SK-N-MC (cell line): ENCODE data around the gene PRKCB.

Experiments
- EZH2 ChIP-seq: fragments of 200-600 bp; sonication (generic); IDR thresholded peaks from one replicate; pipeline ENCODE4 v1.6.1; 2017; ENCODE audit warnings: antibody characterized with exemption
- FOXP2 ChIP-seq: optimal IDR thresholded peaks from 2 replicates; pipeline ENCODE3; 2011; ENCODE audit warnings: mild to moderate bottlenecking, moderate library complexity; ENCODE audit not compliant: insufficient read depth; ENCODE audit errors: extremely low read length, control extremely low read depth
- POLR2AphosphoS5 ChIP-seq: IDR thresholded peaks from 2 replicates; pipeline ENCODE4 v1.6.1; 2012; ENCODE audit warnings: mild to moderate bottlenecking, low read depth, low read length, borderline replicate concordance

GRCh38 chr16:23966597-23967394, 131.0 kb downstream of the PRKCB start:
- TF ChIP-seq EZH2 (no peak), POLR2AphosphoS5 (no peak), FOXP2 (no peak)
